ENCODE results near the gene RASGRP3.

- TF ChIP-seq CTCF (IDR thresholded peaks at IDR 0.05) (no peak), POLR2A (IDR thresholded peaks at IDR 0.05) (no peak)
Measured at GRCh38 chr2:33529771-33530481, 53.5 kb downstream of the RASGRP3 start.
